Activated CD4-positive, alpha-beta memory T cell treated with anti-CD3 and anti-CD28 coated beads, Interleukin-2, amount 10 ng/mL, durations not matched to agents 7 days and 5 days (primary cell): ENCODE data around the gene USP9Y. TPM values are rescaled to one million over a fixed set of nuclear protein-coding genes. Genes with fewer than 3 reads are reported as not detected.
A peak's percentile ranks its signal among the peaks of the same experiment; 100 is the strongest.

Source experiments
- CTCF ChIA-PET: fragments of 350-600 bp; sonication (Branson Sonifier 250); formaldehyde crosslinking; loops from one replicate; lab custom pipeline; 2021; ENCODE audit warnings: antibody characterized with exemption, inconsistent platforms; lab: Charles Lee
- POLR2A ChIA-PET: fragments of 350-600 bp; sonication (Branson Sonifier 250); formaldehyde crosslinking; loops from one replicate; lab custom pipeline; 2021; ENCODE audit warnings: antibody characterized with exemption; lab: Charles Lee
- DNase-seq: peaks from one replicate; pipeline ENCODE4 v3.0.0-alpha.2; 2020
- H3K27ac Mint-ChIP-seq: one replicate; pipeline ENCODE4 v1.8.0; 2021; ENCODE audit warnings: mild to moderate bottlenecking, mixed read lengths
- H3K27me3 Mint-ChIP-seq: one replicate; pipeline ENCODE4 v1.8.0; 2021; ENCODE audit warnings: mixed read lengths
- H3K36me3 Mint-ChIP-seq: one replicate; pipeline ENCODE4 v1.8.0; 2021; ENCODE audit warnings: low read depth, mixed read lengths
- H3K4me1 Mint-ChIP-seq: one replicate; pipeline ENCODE4 v1.8.0; 2021; ENCODE audit warnings: mixed read lengths
- H3K4me3 Mint-ChIP-seq: one replicate; pipeline ENCODE4 v1.8.0; 2021; ENCODE audit warnings: mild to moderate bottlenecking, mixed read lengths
- H3K9me3 Mint-ChIP-seq: one replicate; pipeline ENCODE4 v1.8.0; 2021; ENCODE audit warnings: mixed read lengths
- total RNA-seq, 2 experiments: library from RNA; stranded (reverse); gene quantifications; one replicate each; pipeline ENCODE4 v1.2.3, GENCODE V29; 2021

Gene USP9Y
- total RNA-seq, 2 experiments from 2014 or later, result 18.2 to 18.4 TPM

- Mint-ChIP-seq H3K4me3 (no peak overlapping the region), H3K36me3 (peaks cover 15% of the 10 kb centered on the region), H3K4me1 (no peaks in the 10 kb centered on the region), H3K27me3 (no peaks in the 10 kb centered on the region), H3K27ac (no peak overlapping the region), H3K9me3 (no peaks in the 10 kb centered on the region)
- CTCF ChIA-PET, result interaction anchor here (0.9 kb wide), 1 partner anchor 330 kb away, joined by 3 read pairs; no protein-coding TSS in a partner anchor
- DNase-seq, result no peak
- POLR2A ChIA-PET, result no interaction called here
Observed at GRCh38 chrY:12809034-12809433, 108.0 kb downstream of the USP9Y start.

- Mint-ChIP-seq H3K27ac (no peak overlapping the region), H3K36me3 (peaks cover 15% of the 10 kb centered on the region), H3K9me3 (no peaks in the 10 kb centered on the region), H3K4me1 (no peaks in the 10 kb centered on the region), H3K27me3 (no peaks in the 10 kb centered on the region), H3K4me3 (no peak overlapping the region)
- DNase-seq, result no peak
- CTCF ChIA-PET, result no interaction called here
- POLR2A ChIA-PET, result no interaction called here
Observed at GRCh38 chrY:12823408-12823807, 122.4 kb downstream of the USP9Y start.

- Mint-ChIP-seq H3K4me1 (no peaks in the 10 kb centered on the region), H3K36me3 (peaks cover 12% of the 10 kb centered on the region), H3K27ac (no peak overlapping the region), H3K9me3 (no peaks in the 10 kb centered on the region), H3K27me3 (no peaks in the 10 kb centered on the region), H3K4me3 (no peak overlapping the region)
- ChIA-PET CTCF (no interaction called here), POLR2A (no interaction called here)
- DNase-seq, result no peak
Observed at GRCh38 chrY:12826791-12827190, 125.8 kb downstream of the USP9Y start.

GRCh38 chrY:12833284-12833683, 132.3 kb downstream of the USP9Y start:
- ChIA-PET CTCF (no interaction called here), POLR2A (no interaction called here)
- no peak overlapping the region for H3K27ac Mint-ChIP-seq
- no peak for DNase-seq
- no peaks in the 10 kb centered on the region for H3K27me3 Mint-ChIP-seq
- H3K9me3 Mint-ChIP-seq, result no peaks in the 10 kb centered on the region
- peaks cover 9% of the 10 kb centered on the region for H3K36me3 Mint-ChIP-seq
- no peak overlapping the region for H3K4me3 Mint-ChIP-seq
- H3K4me1 Mint-ChIP-seq, result no peaks in the 10 kb centered on the region

GRCh38 chrY:12837550-12837949, 136.5 kb downstream of the USP9Y start:
- Mint-ChIP-seq H3K36me3 (peaks cover 8% of the 10 kb centered on the region), H3K27ac (no peak overlapping the region), H3K4me3 (no peak overlapping the region), H3K27me3 (no peaks in the 10 kb centered on the region), H3K4me1 (no peaks in the 10 kb centered on the region), H3K9me3 (no peaks in the 10 kb centered on the region)
- no peak for DNase-seq
- ChIA-PET POLR2A (no interaction called here), CTCF (no interaction called here)

GRCh38 chrY:12841368-12841767, 140.3 kb downstream of the USP9Y start:
- H3K36me3 Mint-ChIP-seq, result peaks cover 5% of the 10 kb centered on the region
- DNase-seq, result no peak
- H3K4me3 Mint-ChIP-seq, result no peak overlapping the region
- POLR2A ChIA-PET, result no interaction called here
- CTCF ChIA-PET, result interaction anchor here (0.5 kb wide), 1 partner anchor 47 kb away, joined by 4 read pairs; no protein-coding TSS in a partner anchor
- H3K27ac Mint-ChIP-seq, result no peak overlapping the region
- no peaks in the 10 kb centered on the region for H3K9me3 Mint-ChIP-seq
- no peaks in the 10 kb centered on the region for H3K4me1 Mint-ChIP-seq
- H3K27me3 Mint-ChIP-seq, result no peaks in the 10 kb centered on the region

GRCh38 chrY:12846793-12847192, 145.8 kb downstream of the USP9Y start:
- H3K27me3 Mint-ChIP-seq, result no peaks in the 10 kb centered on the region

GRCh38 chrY:12855791-12856275, 154.8 kb downstream of the USP9Y start:
- Mint-ChIP-seq H3K36me3 (peaks cover 24% of the 10 kb centered on the region), H3K4me1 (no peaks in the 10 kb centered on the region), H3K27ac (no peak overlapping the region), H3K4me3 (no peak overlapping the region), H3K9me3 (no peaks in the 10 kb centered on the region), H3K27me3 (no peaks in the 10 kb centered on the region)
- ChIA-PET CTCF (no interaction called here), POLR2A (no interaction called here)
- no peak for DNase-seq

More at GRCh38 chrY:12846793-12847192, 145.8 kb downstream of the USP9Y start:
- Mint-ChIP-seq H3K36me3 (peaks cover 28% of the 10 kb centered on the region), H3K4me3 (no peak overlapping the region), H3K4me1 (peaks cover 5% of the 10 kb centered on the region), H3K9me3 (no peaks in the 10 kb centered on the region), H3K27ac (no peak overlapping the region)
- no peak for DNase-seq
- ChIA-PET CTCF (no interaction called here), POLR2A (no interaction called here)

GRCh38 chrY:12867960-12868359, 166.9 kb downstream of the USP9Y start:
- Mint-ChIP-seq H3K9me3 (no peaks in the 10 kb centered on the region), H3K4me3 (no peak overlapping the region), H3K27me3 (no peaks in the 10 kb centered on the region), H3K36me3 (peaks cover 3% of the 10 kb centered on the region), H3K27ac (no peak overlapping the region), H3K4me1 (no peaks in the 10 kb centered on the region)
- ChIA-PET POLR2A (no interaction called here), CTCF (no interaction called here)
- no peak for DNase-seq

- Mint-ChIP-seq H3K36me3 (no peaks in the 10 kb centered on the region), H3K27me3 (no peaks in the 10 kb centered on the region), H3K27ac (no peak overlapping the region), H3K9me3 (no peaks in the 10 kb centered on the region), H3K4me3 (no peak overlapping the region), H3K4me1 (no peaks in the 10 kb centered on the region)
- no peak for DNase-seq
- POLR2A ChIA-PET, result no interaction called here
- CTCF ChIA-PET, result no interaction called here
Observed at GRCh38 chrY:12896973-12897372, 195.9 kb downstream of the USP9Y start.

GRCh38 chrY:12898604-12899003, 197.6 kb downstream of the USP9Y start:
- Mint-ChIP-seq H3K9me3 (no peaks in the 10 kb centered on the region), H3K27ac (no peak overlapping the region), H3K4me3 (no peak overlapping the region), H3K27me3 (no peaks in the 10 kb centered on the region), H3K36me3 (no peaks in the 10 kb centered on the region), H3K4me1 (no peaks in the 10 kb centered on the region)
- ChIA-PET POLR2A (no interaction called here), CTCF (no interaction called here)
- no peak for DNase-seq

GRCh38 chrY:12904618-12905516, 203.8 kb downstream of the USP9Y start, which contains the start of gene DDX3Y:
TSS of gene DDX3Y (plus strand) at chrY:12904868. CDS start at chrY:12904937, 69 bp downstream.
- Mint-ChIP-seq H3K4me3 (peak within 1 kb of the TSS; percentile 93), H3K36me3 (peaks cover 26% of the 10 kb centered on the region), H3K4me1 (peaks cover 25% of the 10 kb centered on the region), H3K27ac (peak within 1 kb of the TSS; percentile 99), H3K9me3 (no peaks in the 10 kb centered on the region), H3K27me3 (no peaks in the 10 kb centered on the region)
- ChIA-PET POLR2A (interaction anchor here (1.0 kb wide), 1 partner anchor 243 kb away, joined by 4 read pairs; no protein-coding TSS in a partner anchor), CTCF (no interaction called here)
- peak; percentile 88 for DNase-seq

GRCh38 chrY:12905517-12905872, 204.5 kb downstream of the USP9Y start:
- H3K9me3 Mint-ChIP-seq, result no peaks in the 10 kb centered on the region
- ChIA-PET POLR2A (interaction anchor here (1.0 to 1.6 kb wide), 2 partner anchors 115 to 573 kb away, joined by 4 to 9 read pairs; partner anchors contain the start of gene UTY), CTCF (no interaction called here)
- peaks cover 30% of the 10 kb centered on the region for H3K4me1 Mint-ChIP-seq
- peak overlapping the region; percentile 93 for H3K4me3 Mint-ChIP-seq
- peak overlapping the region; percentile 99 for H3K27ac Mint-ChIP-seq
- H3K36me3 Mint-ChIP-seq, result peaks cover 32% of the 10 kb centered on the region
- peak; percentile 77 for DNase-seq
- no peaks in the 10 kb centered on the region for H3K27me3 Mint-ChIP-seq
